MG63 (cell line): ENCODE measurements around the gene MYO1E. TPM values are rescaled to one million over a fixed set of nuclear protein-coding genes. Genes with fewer than 3 reads are reported as not detected.

Experiments used
- DNase-seq: peaks from one replicate; pipeline ENCODE4 v3.0.0-alpha.2; 2020
- H3K27me3 ChIP-seq: fragments of 250-450 bp; sonication (Bioruptor Pico); 2 replicates; pipeline ENCODE4 v1.5.1; 2020; ENCODE audit warnings: mild to moderate bottlenecking, moderate library complexity
- H3K36me3 ChIP-seq: fragments of 250-450 bp; sonication (Bioruptor Pico); 2 replicates; pipeline ENCODE4 v1.5.1; 2020; ENCODE audit warnings: mild to moderate bottlenecking, moderate library complexity
- H3K4me3 ChIP-seq: fragments of 250-450 bp; sonication (Bioruptor Pico); 2 replicates; pipeline ENCODE4 v1.5.1; 2020; ENCODE audit warnings: mild to moderate bottlenecking, moderate library complexity
- H3K9me3 ChIP-seq: fragments of 250-450 bp; sonication (Bioruptor Pico); 2 replicates; pipeline ENCODE4 v1.5.1; 2020; ENCODE audit warnings: mild to moderate bottlenecking, moderate library complexity
- total RNA-seq: library from RNA; depleted of rRNA; stranded (reverse); fragments of >200 nt; shearing (Covaris generic); gene quantifications from 2 replicates; pipeline ENCODE4 v1.2.3, GENCODE V29; 2014; ENCODE audit warnings: low replicate concordance

Gene MYO1E
- total RNA-seq, 1 experiment from 2014 or later = 45.1 TPM

- Histone ChIP-seq H3K9me3 (no peaks in the 10 kb centered on the region), H3K27me3 (no peaks in the 10 kb centered on the region), H3K36me3 (peaks cover 38% of the 10 kb centered on the region), H3K4me3 (no peak overlapping the region)
- no peak for DNase-seq
These were observed 149.6 kb downstream of the MYO1E start for GRCh38 chr15:59222906-59223550.

GRCh38 chr15:59221511-59222505, 150.9 kb downstream of the MYO1E start:
- H3K27me3 ChIP-seq = no peaks in the 10 kb centered on the region
- DNase-seq = peak; percentile 26
- H3K36me3 ChIP-seq = peaks cover 36% of the 10 kb centered on the region
- H3K9me3 ChIP-seq = no peaks in the 10 kb centered on the region
- H3K4me3 ChIP-seq = no peak overlapping the region

GRCh38 chr15:59218710-59219109, 154.0 kb downstream of the MYO1E start:
- H3K27me3 ChIP-seq = no peaks in the 10 kb centered on the region
- DNase-seq = no peak
- no peaks in the 10 kb centered on the region for H3K9me3 ChIP-seq
- H3K4me3 ChIP-seq = no peak overlapping the region
- peaks cover 50% of the 10 kb centered on the region for H3K36me3 ChIP-seq

GRCh38 chr15:59217876-59218498, 154.7 kb downstream of the MYO1E start:
- no peaks in the 10 kb centered on the region for H3K9me3 ChIP-seq
- DNase-seq = no peak
- H3K4me3 ChIP-seq = no peak overlapping the region
- H3K27me3 ChIP-seq = no peaks in the 10 kb centered on the region
- H3K36me3 ChIP-seq = peaks cover 49% of the 10 kb centered on the region

DNA sequence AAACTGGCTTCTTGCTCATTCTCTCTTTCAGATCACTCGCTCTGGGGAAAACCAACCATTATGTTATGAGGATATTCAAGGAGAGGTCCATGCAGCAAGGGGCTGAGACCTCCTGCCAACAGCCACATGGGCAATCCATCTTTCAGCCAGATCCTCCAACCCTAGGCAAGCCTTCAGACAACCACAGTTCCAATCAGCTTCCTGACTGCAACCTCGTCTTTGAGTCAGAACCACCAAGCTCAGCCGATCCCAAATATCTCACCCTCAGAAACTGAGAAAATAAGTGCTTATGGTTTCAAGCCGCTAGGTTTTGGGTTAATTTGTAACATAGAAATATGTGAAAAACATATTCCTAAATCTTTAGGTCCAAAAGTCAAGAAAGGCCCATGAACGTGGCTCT, 155.8 kb downstream of the MYO1E start:
- peaks cover 47% of the 10 kb centered on the region for H3K36me3 ChIP-seq
- DNase-seq = no peak
- no peaks in the 10 kb centered on the region for H3K27me3 ChIP-seq
- no peaks in the 10 kb centered on the region for H3K9me3 ChIP-seq
- no peak overlapping the region for H3K4me3 ChIP-seq

GRCh38 chr15:59210186-59210585, 162.5 kb downstream of the MYO1E start:
- H3K36me3 ChIP-seq = peaks cover 37% of the 10 kb centered on the region

DNA sequence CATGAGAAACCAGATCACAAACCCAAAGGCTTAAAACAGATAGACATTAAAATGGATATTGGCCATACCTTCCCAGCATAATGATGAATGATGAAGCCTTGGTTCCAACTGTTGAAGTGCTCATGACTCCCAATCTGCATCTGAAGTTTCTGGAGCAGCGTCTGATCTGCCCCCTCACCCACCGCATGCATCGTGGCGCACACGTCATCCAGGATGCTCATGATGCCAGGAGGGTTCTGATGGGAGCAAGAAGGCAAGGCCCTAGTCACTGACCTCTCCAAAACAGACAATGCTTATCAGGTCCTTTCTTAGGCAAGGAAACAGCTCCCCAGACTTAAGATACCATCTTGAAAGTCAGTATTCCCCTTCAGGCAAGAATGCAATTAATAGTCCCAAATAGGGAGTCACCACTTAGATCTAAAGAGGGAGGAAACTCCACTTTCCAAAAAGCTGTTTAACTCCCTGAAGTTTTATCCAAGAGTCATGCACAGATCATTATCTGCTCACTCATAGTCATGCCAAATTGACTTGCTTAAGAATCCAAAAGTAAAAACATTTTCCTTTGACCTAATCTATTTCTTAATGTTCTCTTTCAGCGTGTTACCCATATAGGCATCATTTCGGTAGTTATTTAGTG, 163.9 kb downstream of the MYO1E start:
- no peak for DNase-seq
- H3K4me3 ChIP-seq = no peak overlapping the region
- no peaks in the 10 kb centered on the region for H3K27me3 ChIP-seq
- H3K36me3 ChIP-seq = peaks cover 37% of the 10 kb centered on the region
- no peaks in the 10 kb centered on the region for H3K9me3 ChIP-seq

More at GRCh38 chr15:59210186-59210585, 162.5 kb downstream of the MYO1E start:
- no peak overlapping the region for H3K4me3 ChIP-seq
- DNase-seq = no peak
- no peaks in the 10 kb centered on the region for H3K27me3 ChIP-seq
- no peaks in the 10 kb centered on the region for H3K9me3 ChIP-seq

- no peaks in the 10 kb centered on the region for H3K27me3 ChIP-seq
- peaks cover 45% of the 10 kb centered on the region for H3K36me3 ChIP-seq
- H3K9me3 ChIP-seq = no peaks in the 10 kb centered on the region
- H3K4me3 ChIP-seq = no peak within 1 kb of the TSS
- no peak for DNase-seq
These were observed 166.0 kb downstream of the MYO1E start, which contains the start of gene LDHAL6B for GRCh38 chr15:59206623-59207183. LDHAL6B (plus strand) TSS chr15:59206843; CDS start chr15:59206941, 98 bp downstream.

DNA sequence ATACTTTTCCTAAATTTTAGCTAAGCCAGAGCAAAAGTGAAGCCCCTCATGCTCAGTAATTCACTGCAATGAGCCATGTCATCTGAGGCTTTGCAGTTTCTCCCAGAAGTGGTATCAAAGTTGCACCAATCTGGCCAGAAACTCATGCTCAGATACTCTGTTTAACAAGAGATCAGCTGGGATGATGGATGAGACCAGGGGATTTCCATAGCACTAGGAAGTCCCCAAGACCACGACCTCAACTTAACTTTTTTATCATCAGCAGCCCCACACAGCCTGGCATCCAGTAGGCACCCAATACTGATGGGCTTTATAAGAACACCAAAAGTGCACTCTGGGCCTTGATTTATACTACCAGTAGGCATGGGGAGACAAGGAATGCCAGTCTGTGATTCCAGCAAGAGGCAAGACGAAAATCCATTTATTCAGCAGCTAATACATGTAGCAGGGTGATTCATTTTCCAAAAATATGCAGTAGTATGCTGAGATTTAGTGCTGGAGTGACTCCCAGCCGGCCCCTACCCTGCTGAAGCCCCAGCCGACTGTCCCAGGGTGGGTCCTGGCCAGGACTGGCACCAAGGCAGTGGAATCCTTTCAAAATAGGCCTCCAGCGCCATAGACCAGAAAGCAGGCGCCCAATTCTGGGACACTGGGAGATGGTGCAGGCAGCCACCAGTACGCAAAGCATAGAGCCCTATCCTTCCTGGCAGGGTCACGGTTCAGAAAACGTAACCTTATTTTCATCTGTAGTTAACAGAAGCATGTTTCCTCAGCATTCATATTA, 166.6 kb downstream of the MYO1E start:
- DNase-seq = no peak
- no peaks in the 10 kb centered on the region for H3K9me3 ChIP-seq
- H3K4me3 ChIP-seq = no peak overlapping the region
- H3K36me3 ChIP-seq = peaks cover 48% of the 10 kb centered on the region
- no peaks in the 10 kb centered on the region for H3K27me3 ChIP-seq

GRCh38 chr15:59203657-59204056, 169.0 kb downstream of the MYO1E start:
- H3K4me3 ChIP-seq = no peak overlapping the region
- no peaks in the 10 kb centered on the region for H3K27me3 ChIP-seq
- DNase-seq = no peak
- H3K9me3 ChIP-seq = no peaks in the 10 kb centered on the region
- peaks cover 46% of the 10 kb centered on the region for H3K36me3 ChIP-seq

DNA sequence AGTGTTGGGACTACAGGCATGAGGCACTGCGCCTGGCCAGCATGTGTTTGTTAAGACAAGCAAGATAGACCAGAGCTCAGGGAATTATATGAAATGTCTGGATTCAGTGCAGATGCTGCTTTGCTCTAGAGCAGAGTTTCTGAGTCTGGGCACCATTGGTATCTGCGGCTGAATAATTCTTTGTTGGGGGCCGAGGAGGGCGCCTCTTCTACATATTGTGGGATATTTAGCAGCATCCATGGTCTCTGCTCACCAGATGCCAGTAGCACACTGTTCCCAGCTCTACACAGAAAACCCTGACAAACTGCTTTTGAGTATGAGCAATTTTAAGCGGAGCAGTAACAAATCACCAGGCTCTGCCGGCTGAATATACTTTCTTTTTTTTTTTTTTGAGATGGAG, 169.7 kb downstream of the MYO1E start:
- Histone ChIP-seq H3K4me3 (no peak overlapping the region), H3K36me3 (peaks cover 46% of the 10 kb centered on the region), H3K9me3 (no peaks in the 10 kb centered on the region), H3K27me3 (no peaks in the 10 kb centered on the region)
- no peak for DNase-seq

DNA sequence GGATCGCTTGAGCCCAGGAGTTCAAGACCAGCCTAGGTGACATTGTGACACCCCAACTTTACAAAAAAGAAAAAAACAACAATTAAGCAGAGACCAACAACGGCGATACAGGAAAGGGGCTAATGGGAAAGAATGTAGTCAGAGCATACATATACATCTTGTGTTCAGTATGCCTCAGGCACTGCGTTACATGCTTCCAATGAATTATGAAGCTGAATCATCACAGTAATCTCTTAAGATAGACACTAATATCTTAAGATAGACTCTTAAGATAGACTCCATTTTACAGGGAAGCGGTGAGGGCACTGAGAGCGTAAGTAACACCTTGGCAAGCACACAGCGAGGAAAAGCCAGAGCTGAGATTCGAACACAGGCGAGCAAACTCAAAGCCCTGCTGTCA, 172.1 kb downstream of the MYO1E start:
- Histone ChIP-seq H3K9me3 (no peaks in the 10 kb centered on the region), H3K27me3 (no peaks in the 10 kb centered on the region), H3K4me3 (no peak overlapping the region), H3K36me3 (peaks cover 32% of the 10 kb centered on the region)
- no peak for DNase-seq

GRCh38 chr15:59199626-59200465, 172.8 kb downstream of the MYO1E start:
- Histone ChIP-seq H3K9me3 (no peaks in the 10 kb centered on the region), H3K4me3 (no peak overlapping the region), H3K36me3 (peaks cover 32% of the 10 kb centered on the region), H3K27me3 (no peaks in the 10 kb centered on the region)
- peak; percentile 31 for DNase-seq

- no peak for DNase-seq
- H3K4me3 ChIP-seq = no peak overlapping the region
These were observed 175.2 kb downstream of the MYO1E start for GRCh38 chr15:59197454-59197853.

GRCh38 chr15:59196416-59196815, 176.3 kb downstream of the MYO1E start:
- Histone ChIP-seq H3K9me3 (no peaks in the 10 kb centered on the region), H3K4me3 (no peak overlapping the region), H3K27me3 (no peaks in the 10 kb centered on the region), H3K36me3 (peaks cover 28% of the 10 kb centered on the region)
- no peak for DNase-seq

More at GRCh38 chr15:59197454-59197853, 175.2 kb downstream of the MYO1E start:
- Histone ChIP-seq H3K27me3 (no peaks in the 10 kb centered on the region), H3K9me3 (no peaks in the 10 kb centered on the region), H3K36me3 (peaks cover 35% of the 10 kb centered on the region)
